IPS-15b (cell line): ENCODE data around the gene MS4A4E.
"Not testable (repeated sequence)": the region's sequence is repeated elsewhere in the genome, so short reads cannot be mapped to it uniquely, and the experiment has no call there.

Experiments used
- H3K27me3 ChIP-seq: one replicate; pipeline ENCODE4 v1.6.1; 2013; ENCODE audit warnings: low read length; ENCODE audit not compliant: control insufficient read depth, insufficient read depth
- H3K36me3 ChIP-seq: one replicate; pipeline ENCODE4 v1.6.1; 2013; ENCODE audit warnings: low read length; ENCODE audit not compliant: control insufficient read depth, insufficient read depth
- H3K4me1 ChIP-seq: one replicate; pipeline ENCODE4 v1.6.1; 2013; ENCODE audit warnings: mild to moderate bottlenecking, low read length; ENCODE audit not compliant: control insufficient read depth, insufficient read depth
- H3K4me3 ChIP-seq: one replicate; pipeline ENCODE4 v1.5.1; 2013; ENCODE audit warnings: low read depth, low read length
- H3K9ac ChIP-seq: one replicate; pipeline ENCODE4 v1.6.1; 2013; ENCODE audit warnings: low read depth, mild to moderate bottlenecking, low read length
- H3K9me3 ChIP-seq: one replicate; pipeline ENCODE4 v1.6.1; 2013; ENCODE audit warnings: mild to moderate bottlenecking, low read length; ENCODE audit not compliant: control insufficient read depth, insufficient read depth

The MS4A4E gene

DNA sequence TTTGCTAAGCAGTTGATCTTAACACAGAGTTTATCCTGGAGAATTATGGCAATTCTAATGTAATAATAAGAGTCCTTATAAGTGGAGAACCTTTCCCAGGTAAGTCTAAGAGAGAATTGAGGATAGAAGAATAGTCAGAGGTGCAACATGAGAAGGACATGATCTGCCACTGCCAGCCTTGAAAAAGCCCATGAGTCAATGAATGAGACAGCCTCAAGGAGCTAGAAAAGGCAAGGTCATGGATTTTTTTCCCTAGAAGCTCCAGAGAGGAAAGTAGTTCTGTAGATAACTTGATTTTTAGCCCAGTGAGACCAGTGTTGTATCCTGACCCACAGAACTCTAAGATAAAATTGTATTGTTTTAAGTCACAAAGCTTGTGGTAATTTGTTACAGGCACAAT is 77.0 kb downstream of the MS4A4E start:
- Histone ChIP-seq H3K4me3 (no peak overlapping the region), H3K4me1 (no peaks in the 10 kb centered on the region), H3K9me3 (peaks cover 14% of the 10 kb centered on the region)

GRCh38 chr11:60165538-60165937 is 77.4 kb downstream of the MS4A4E start:
- H3K27me3 ChIP-seq, result no peaks in the 10 kb centered on the region
- H3K36me3 ChIP-seq, result no peaks in the 10 kb centered on the region
- H3K9me3 ChIP-seq, result peaks cover 14% of the 10 kb centered on the region

More for the DNA sequence above, 77.0 kb downstream of the MS4A4E start:
- H3K36me3 ChIP-seq, result no peaks in the 10 kb centered on the region
- no peak overlapping the region for H3K9ac ChIP-seq
- H3K27me3 ChIP-seq, result no peaks in the 10 kb centered on the region

DNA sequence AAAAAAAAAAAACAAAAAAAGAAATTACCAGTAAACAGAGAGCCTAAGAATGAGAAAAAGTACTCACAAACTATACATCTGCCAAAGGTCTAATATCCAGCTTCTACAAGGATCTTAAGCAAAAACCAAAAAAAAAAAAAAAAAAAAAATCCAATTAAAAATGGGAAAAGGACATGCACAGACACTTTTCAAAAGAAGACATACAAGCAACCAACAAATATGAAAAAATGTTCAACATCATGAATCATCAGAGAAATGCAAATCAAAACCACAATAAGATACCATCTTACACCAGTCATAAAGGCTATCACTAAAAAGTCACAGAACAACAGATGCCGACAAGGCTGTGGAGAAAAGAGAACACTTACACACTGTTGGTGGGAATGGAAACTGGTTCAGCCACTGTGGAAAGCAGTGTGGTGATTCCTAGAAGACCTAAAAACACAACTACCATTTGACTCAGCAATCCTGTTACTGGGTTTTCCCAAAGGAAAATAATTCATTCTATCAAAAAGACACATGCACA is 78.3 kb downstream of the MS4A4E start:
- no peaks in the 10 kb centered on the region for H3K36me3 ChIP-seq
- H3K9me3 ChIP-seq, result peaks cover 14% of the 10 kb centered on the region
- H3K27me3 ChIP-seq, result no peaks in the 10 kb centered on the region
- no peaks in the 10 kb centered on the region for H3K4me1 ChIP-seq
- H3K4me3 ChIP-seq, result no peak overlapping the region
- no peak overlapping the region for H3K9ac ChIP-seq

More at GRCh38 chr11:60165538-60165937, 77.4 kb downstream of the MS4A4E start:
- H3K9ac ChIP-seq, result no peak overlapping the region
- H3K4me3 ChIP-seq, result no peak overlapping the region
- no peaks in the 10 kb centered on the region for H3K4me1 ChIP-seq

DNA sequence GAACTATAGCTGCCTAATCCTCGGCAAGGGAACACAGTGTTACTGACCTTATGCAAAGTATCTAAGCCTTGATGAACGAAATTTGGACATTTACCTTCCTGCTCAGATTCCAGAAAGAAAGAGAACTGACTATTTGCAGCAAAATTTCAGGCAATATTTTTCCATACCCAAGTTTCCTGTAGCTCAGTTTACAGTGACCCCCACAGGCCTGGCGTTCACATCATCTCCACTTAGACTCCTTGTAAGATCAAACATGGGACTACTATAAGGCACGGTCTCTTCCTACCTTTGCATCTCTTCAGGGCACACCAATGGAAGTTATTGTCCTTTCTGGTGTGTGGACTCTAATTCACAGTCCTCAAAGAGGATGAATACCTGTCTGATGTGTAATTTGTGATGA is 81.2 kb downstream of the MS4A4E start:
- no peaks in the 10 kb centered on the region for H3K9me3 ChIP-seq
- H3K36me3 ChIP-seq, result no peaks in the 10 kb centered on the region

DNA sequence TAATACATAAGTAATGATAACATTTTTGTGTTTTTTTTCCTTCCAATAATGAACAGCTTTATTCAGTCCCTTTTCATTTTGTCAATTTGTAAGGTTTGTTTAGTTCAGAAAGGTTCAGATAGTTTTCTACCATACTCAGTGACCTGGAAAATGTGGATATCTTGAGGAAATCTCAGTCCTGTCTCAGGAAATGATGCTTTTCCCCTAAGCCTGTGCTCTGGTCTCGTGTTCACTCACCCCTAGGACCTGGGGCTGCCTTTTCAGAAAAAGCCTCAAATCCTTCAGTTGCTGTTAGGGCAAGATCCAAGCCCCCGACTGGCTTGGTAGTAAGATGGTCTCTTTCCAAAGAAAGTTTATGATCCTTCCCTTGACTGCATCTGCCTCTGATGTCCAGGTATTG is 81.8 kb downstream of the MS4A4E start:
- no peaks in the 10 kb centered on the region for H3K4me1 ChIP-seq
- H3K9ac ChIP-seq, result no peak overlapping the region
- no peaks in the 10 kb centered on the region for H3K27me3 ChIP-seq
- no peak overlapping the region for H3K4me3 ChIP-seq
- H3K9me3 ChIP-seq, result no peaks in the 10 kb centered on the region
- no peaks in the 10 kb centered on the region for H3K36me3 ChIP-seq

More for the DNA sequence above, 81.2 kb downstream of the MS4A4E start:
- no peaks in the 10 kb centered on the region for H3K27me3 ChIP-seq
- H3K4me1 ChIP-seq, result no peaks in the 10 kb centered on the region
- no peak overlapping the region for H3K9ac ChIP-seq
- H3K4me3 ChIP-seq, result no peak overlapping the region

DNA sequence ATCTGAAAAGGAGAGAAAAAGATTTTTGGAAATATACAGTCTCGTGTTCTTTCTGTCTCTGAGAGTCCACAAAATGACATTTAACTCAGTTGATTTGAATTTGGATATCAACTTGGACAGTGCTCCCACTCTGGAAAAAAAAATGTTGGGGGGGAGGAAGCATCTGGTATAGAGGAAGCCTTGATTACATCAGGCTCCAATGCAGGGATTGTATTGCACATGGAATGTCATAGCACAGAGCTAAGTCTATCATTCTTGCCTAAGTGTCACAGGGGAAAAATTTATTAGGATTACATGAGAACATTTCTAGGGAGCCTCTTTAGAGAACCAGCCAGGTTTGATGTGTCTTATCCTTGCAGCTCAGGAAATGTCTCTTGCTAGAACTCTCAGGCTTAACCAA is 83.1 kb downstream of the MS4A4E start:
- Histone ChIP-seq H3K9me3 (no peaks in the 10 kb centered on the region), H3K27me3 (no peaks in the 10 kb centered on the region), H3K9ac (no peak overlapping the region), H3K4me1 (no peaks in the 10 kb centered on the region), H3K4me3 (no peak overlapping the region), H3K36me3 (no peaks in the 10 kb centered on the region)

- Histone ChIP-seq H3K4me1 (no peaks in the 10 kb centered on the region), H3K36me3 (no peaks in the 10 kb centered on the region), H3K4me3 (no peak overlapping the region), H3K9ac (no peak overlapping the region), H3K27me3 (no peaks in the 10 kb centered on the region), H3K9me3 (no peaks in the 10 kb centered on the region)
These were observed 83.7 kb downstream of the MS4A4E start for GRCh38 chr11:60159284-60159683.

DNA sequence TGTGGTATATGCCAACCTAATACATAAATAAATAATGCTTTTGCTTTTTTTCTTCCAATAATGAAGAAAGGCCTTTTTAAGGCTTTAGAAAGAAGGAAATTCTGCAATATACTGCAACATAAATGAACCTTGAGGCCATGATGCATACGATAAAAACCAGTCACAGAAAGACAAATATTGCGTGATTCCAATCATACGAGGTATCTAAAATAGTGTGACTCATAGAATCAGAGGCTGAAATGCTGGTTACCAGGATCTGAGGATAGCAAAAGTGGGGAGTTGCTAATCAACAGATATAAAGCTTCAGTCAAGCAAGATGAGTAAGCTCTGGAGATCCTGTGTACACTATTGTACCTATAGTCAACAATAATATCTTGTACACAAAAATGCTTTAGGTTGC is 84.3 kb downstream of the MS4A4E start:
- H3K4me3 ChIP-seq, result no peak overlapping the region
- no peak overlapping the region for H3K9ac ChIP-seq
- H3K27me3 ChIP-seq, result no peaks in the 10 kb centered on the region

GRCh38 chr11:60155931-60156330 is 87.0 kb downstream of the MS4A4E start:
- Histone ChIP-seq H3K36me3 (no peaks in the 10 kb centered on the region), H3K4me3 (no peak overlapping the region), H3K27me3 (no peaks in the 10 kb centered on the region), H3K9ac (no peak overlapping the region), H3K4me1 (no peaks in the 10 kb centered on the region), H3K9me3 (no peaks in the 10 kb centered on the region)

More for the DNA sequence above, 84.3 kb downstream of the MS4A4E start:
- Histone ChIP-seq H3K4me1 (no peaks in the 10 kb centered on the region), H3K36me3 (no peaks in the 10 kb centered on the region), H3K9me3 (no peaks in the 10 kb centered on the region)

- not testable (repeated sequence) for H3K4me1 ChIP-seq, H3K9me3 ChIP-seq, H3K4me3 ChIP-seq, H3K9ac ChIP-seq, H3K27me3 ChIP-seq, H3K36me3 ChIP-seq
These were observed 90.2 kb downstream of the MS4A4E start for GRCh38 chr11:60152727-60153126.

DNA sequence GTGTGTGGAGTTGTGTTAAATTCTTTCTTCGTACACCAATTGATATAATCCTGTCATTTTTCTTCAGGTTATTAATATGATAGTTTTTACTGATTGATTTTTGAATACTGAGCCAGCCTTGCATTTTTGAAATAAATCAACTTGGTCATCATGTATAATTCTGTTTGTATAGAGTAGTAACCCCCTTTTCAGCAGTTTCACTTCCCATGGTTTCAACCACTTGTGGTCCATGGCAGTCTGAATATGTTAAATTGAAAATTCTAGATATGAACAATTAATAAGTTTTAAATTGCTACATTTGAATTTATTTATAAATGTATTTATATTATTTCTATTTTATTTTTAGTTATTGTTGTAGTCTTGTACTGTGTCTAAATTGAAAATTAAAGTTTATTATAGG is 92.7 kb downstream of the MS4A4E start:
- Histone ChIP-seq H3K9ac (no peak overlapping the region), H3K9me3 (no peaks in the 10 kb centered on the region), H3K4me1 (no peaks in the 10 kb centered on the region), H3K4me3 (no peak overlapping the region), H3K36me3 (no peaks in the 10 kb centered on the region), H3K27me3 (no peaks in the 10 kb centered on the region)
